ENCODE measurements around the gene WBP1. TPM values are rescaled to one million over a fixed set of nuclear protein-coding genes. Genes with fewer than 3 reads are reported as not detected.
"Not testable (repeated sequence)": the region's sequence is repeated elsewhere in the genome, so short reads cannot be mapped to it uniquely, and the experiment has no call there.

Gene WBP1
- total and polyA plus RNA-seq, 9 donors: 44.3 to 74.9 (median 66.4) TPM

GRCh38 chr2:74439373-74439772 is 18.9 kb upstream of the WBP1 start:
- DNase-seq: no peak
- Histone ChIP-seq H3K36me3 (ENCODE audit: control insufficient read depth, insufficient read depth, low read length) (peaks cover 21% of the 10 kb centered on the region), H3K4me3 (ENCODE audit: low read length) (peak overlapping the region; percentile 65), H3K27me3 (ENCODE audit: control insufficient read depth, insufficient read depth, low read length) (peaks cover 2% of the 10 kb centered on the region), H3K9me3 (replicated peaks; ENCODE audit: control insufficient read depth, low read depth, low read length) (no peaks in the 10 kb centered on the region), H3K4me1 (ENCODE audit: control insufficient read depth, insufficient read depth, low read length) (peaks cover 67% of the 10 kb centered on the region), H3K27ac (ENCODE audit: low read length) (peak overlapping the region; percentile 99)
- 3% methylated on average over 3 of the region's 3 CpGs for WGBS (ENCODE audit: insufficient coverage)

GRCh38 chr2:74439803-74440377 is 18.3 kb upstream of the WBP1 start:
- peak overlapping the region; percentile 65 for H3K4me3 ChIP-seq (ENCODE audit: low read length)
- H3K36me3 ChIP-seq (ENCODE audit: control insufficient read depth, insufficient read depth, low read length): peaks cover 19% of the 10 kb centered on the region
- H3K27ac ChIP-seq (ENCODE audit: low read length): peak overlapping the region; percentile 99
- peaks cover 69% of the 10 kb centered on the region for H3K4me1 ChIP-seq (ENCODE audit: control insufficient read depth, insufficient read depth, low read length)
- no peaks in the 10 kb centered on the region for H3K9me3 ChIP-seq (replicated peaks; ENCODE audit: control insufficient read depth, low read depth, low read length)
- peaks cover 2% of the 10 kb centered on the region for H3K27me3 ChIP-seq (ENCODE audit: control insufficient read depth, insufficient read depth, low read length)
- 5% methylated on average over 11 of the region's 14 CpGs for WGBS (ENCODE audit: insufficient coverage)
- peak; percentile 96 for DNase-seq

DNA sequence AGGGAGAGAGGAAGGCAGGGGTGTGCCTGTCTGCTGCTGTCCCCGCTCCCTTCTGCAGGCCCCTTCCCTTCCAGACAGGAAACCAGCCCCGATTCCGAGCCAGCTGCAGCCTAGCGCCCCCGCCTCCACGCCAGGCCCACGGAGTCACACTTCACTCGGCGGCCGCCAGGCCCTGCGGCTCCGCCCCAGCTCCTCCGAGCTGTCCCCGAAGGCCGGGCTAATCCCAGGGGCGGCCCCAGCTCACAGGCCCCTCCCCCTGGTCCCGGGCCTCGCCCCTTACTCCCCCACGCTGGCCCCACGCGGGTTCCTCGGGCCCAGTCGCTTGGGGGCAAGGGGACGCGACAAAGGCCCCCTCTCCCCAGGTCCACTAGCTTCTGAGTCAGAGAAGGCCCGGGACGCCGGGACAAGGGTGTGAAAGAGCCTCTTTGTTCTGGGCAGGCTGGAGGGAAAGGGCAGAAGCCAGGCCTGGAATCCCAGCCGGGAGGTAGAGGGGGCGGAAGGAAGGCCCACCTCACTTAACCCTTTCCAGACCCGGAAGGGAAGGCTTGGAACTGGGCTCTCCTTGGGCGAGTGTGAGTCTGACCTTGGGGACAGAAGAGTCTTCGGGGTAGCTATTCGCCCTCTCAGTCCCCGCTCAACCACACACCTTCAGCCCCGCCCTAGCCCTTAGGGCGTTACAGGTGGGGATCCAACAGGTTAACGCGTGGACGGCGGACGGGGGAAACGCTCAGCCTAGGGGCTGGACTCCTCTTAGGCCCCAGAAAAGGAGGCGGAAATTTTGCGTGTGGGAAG is 17.7 kb upstream of the WBP1 start:
- Histone ChIP-seq H3K4me1 (ENCODE audit: control insufficient read depth, insufficient read depth, low read length) (peaks cover 68% of the 10 kb centered on the region), H3K27me3 (ENCODE audit: control insufficient read depth, insufficient read depth, low read length) (peaks cover 2% of the 10 kb centered on the region), H3K4me3 (ENCODE audit: low read length) (peak overlapping the region; percentile 65), H3K9me3 (replicated peaks; ENCODE audit: control insufficient read depth, low read depth, low read length) (no peaks in the 10 kb centered on the region), H3K27ac (ENCODE audit: low read length) (peak overlapping the region; percentile 99), H3K36me3 (ENCODE audit: control insufficient read depth, insufficient read depth, low read length) (peaks cover 14% of the 10 kb centered on the region)
- 2% methylated on average over 26 of the region's 45 CpGs for WGBS (ENCODE audit: insufficient coverage)
- DNase-seq: peak; percentile 97

GRCh38 chr2:74441170-74441689 is 17.0 kb upstream of the WBP1 start:
- H3K27ac ChIP-seq (ENCODE audit: low read length): peak overlapping the region; percentile 99
- whole genome bisulfite sequencing (ENCODE audit: insufficient coverage): 4% methylated on average over 33 of the region's 33 CpGs
- peaks cover 11% of the 10 kb centered on the region for H3K36me3 ChIP-seq (ENCODE audit: control insufficient read depth, insufficient read depth, low read length)
- H3K9me3 ChIP-seq (replicated peaks; ENCODE audit: control insufficient read depth, low read depth, low read length): no peaks in the 10 kb centered on the region
- H3K4me1 ChIP-seq (ENCODE audit: control insufficient read depth, insufficient read depth, low read length): peaks cover 62% of the 10 kb centered on the region
- peak overlapping the region; percentile 65 for H3K4me3 ChIP-seq (ENCODE audit: low read length)
- no peak for DNase-seq
- H3K27me3 ChIP-seq (ENCODE audit: control insufficient read depth, insufficient read depth, low read length): peaks cover 2% of the 10 kb centered on the region

DNA sequence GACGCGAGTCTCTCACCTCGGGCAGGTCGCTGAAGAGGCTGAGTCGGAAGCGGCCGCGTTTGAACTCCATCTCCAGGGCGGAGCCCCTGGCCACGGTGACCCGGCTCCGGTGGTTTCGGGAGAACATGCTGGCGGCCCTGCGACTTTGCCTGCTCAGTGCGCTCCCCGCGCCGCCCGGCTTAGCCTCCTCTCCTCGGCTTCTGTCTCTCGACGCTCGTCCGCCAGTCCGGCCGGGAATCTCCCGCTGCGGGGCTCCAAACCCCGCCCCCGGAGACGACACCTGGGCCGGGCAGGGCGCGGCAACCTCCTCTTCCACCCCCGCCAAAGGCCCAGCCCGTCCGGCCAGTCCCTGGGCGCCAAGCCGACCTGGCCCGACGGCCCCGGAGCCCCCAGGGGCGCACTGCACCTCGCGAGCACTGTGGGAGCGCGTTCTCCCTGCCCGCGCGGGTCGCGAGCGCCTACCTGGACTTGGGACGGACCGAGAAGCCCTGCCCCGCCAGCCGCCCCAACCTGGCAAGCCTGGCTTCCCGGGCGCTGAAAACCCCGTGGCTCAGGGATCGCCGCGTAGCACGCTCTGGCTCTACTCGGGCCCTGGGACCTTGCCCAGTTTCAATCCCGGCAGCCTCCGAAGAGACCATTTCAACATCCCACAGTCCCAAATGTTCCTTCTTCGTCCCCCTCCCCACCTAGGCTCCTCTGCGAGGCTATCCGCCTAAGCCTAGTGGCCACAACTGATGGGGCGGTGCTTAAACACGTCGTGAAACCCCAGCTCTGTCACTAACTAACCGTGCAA is 16.4 kb upstream of the WBP1 start, which contains the start of gene RTKN:
Gene RTKN, minus strand, starts transcription at position 248 of the 793 bp plus-strand sequence. Its CDS starts 121 bp downstream, at position 127.
- peak within 1 kb of the TSS; percentile 99 for H3K27ac ChIP-seq (ENCODE audit: low read length)
- H3K4me1 ChIP-seq (ENCODE audit: control insufficient read depth, insufficient read depth, low read length): peaks cover 55% of the 10 kb centered on the region
- H3K4me3 ChIP-seq (ENCODE audit: low read length): peak within 1 kb of the TSS; percentile 65
- peaks cover 2% of the 10 kb centered on the region for H3K27me3 ChIP-seq (ENCODE audit: control insufficient read depth, insufficient read depth, low read length)
- peaks cover 5% of the 10 kb centered on the region for H3K36me3 ChIP-seq (ENCODE audit: control insufficient read depth, insufficient read depth, low read length)
- H3K9me3 ChIP-seq (replicated peaks; ENCODE audit: control insufficient read depth, low read depth, low read length): no peaks in the 10 kb centered on the region
- peak; percentile 61 for DNase-seq
- WGBS (ENCODE audit: insufficient coverage): 5% methylated on average over 74 of the region's 75 CpGs

DNA sequence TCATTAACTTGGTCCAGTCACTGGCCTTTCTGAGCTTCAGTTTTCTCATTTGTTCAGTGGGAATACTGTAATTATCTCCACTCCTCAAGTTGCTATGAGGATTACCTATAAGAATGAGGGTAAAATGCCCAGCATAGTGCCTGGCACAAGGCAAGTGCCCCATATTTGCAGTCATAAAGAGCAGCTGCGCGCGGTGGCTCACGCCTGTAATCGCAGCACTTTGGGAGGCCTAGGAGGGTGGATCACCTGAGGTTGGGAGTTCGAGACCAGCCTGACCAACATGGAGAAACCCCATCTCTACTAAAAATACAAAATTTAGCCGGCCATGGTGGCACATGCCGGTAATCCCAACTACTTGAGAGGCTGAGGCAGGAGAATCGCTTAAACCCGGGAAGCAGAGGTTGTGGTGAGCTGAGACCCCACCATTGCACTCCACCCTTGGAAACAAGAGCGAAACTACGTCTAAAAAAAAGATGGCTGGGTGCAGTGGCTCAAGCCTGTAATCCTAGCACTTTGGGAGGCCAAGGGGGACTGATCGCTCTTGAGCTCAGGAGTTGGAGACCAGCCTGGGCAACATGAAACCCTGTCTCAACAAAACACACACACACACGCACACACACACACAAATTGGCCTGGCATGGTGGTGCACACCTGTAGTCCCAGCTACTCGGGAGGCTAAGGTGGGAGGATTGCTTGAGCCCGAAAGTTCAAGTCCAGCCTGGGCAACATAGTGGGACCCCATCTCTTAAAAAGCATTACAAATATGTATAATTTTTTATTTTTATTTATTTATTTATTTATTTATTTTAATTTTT is 15.5 kb upstream of the WBP1 start:
- not testable (repeated sequence) for DNase-seq; H3K36me3 ChIP-seq (ENCODE audit: control insufficient read depth, insufficient read depth, low read length); H3K27me3 ChIP-seq (ENCODE audit: control insufficient read depth, insufficient read depth, low read length); H3K9me3 ChIP-seq (replicated peaks; ENCODE audit: control insufficient read depth, low read depth, low read length)
- WGBS (ENCODE audit: insufficient coverage): 77% methylated on average over 4 of the region's 16 CpGs
- peak overlapping the region; percentile 35 for H3K27ac ChIP-seq (ENCODE audit: low read length)
- H3K4me1 ChIP-seq (ENCODE audit: control insufficient read depth, insufficient read depth, low read length): peaks cover 49% of the 10 kb centered on the region
- peak overlapping the region; percentile 65 for H3K4me3 ChIP-seq (ENCODE audit: low read length)

GRCh38 chr2:74444498-74445318 is 13.5 kb upstream of the WBP1 start:
- DNase-seq: no peak
- H3K4me1 ChIP-seq (ENCODE audit: control insufficient read depth, insufficient read depth, low read length): peaks cover 30% of the 10 kb centered on the region
- no peaks in the 10 kb centered on the region for H3K36me3 ChIP-seq (ENCODE audit: control insufficient read depth, insufficient read depth, low read length)
- WGBS (ENCODE audit: insufficient coverage): 0% methylated on average over 1 of the region's 5 CpGs
- no peak overlapping the region for H3K4me3 ChIP-seq (ENCODE audit: low read length)
- H3K9me3 ChIP-seq (replicated peaks; ENCODE audit: control insufficient read depth, low read depth, low read length): no peaks in the 10 kb centered on the region
- no peak overlapping the region for H3K27ac ChIP-seq (ENCODE audit: low read length)
- peaks cover 4% of the 10 kb centered on the region for H3K27me3 ChIP-seq (ENCODE audit: control insufficient read depth, insufficient read depth, low read length)

- H3K27ac ChIP-seq (ENCODE audit: low read length): no peak overlapping the region
- no peaks in the 10 kb centered on the region for H3K9me3 ChIP-seq (replicated peaks; ENCODE audit: control insufficient read depth, low read depth, low read length)
- WGBS (ENCODE audit: insufficient coverage): no CpG with 5 or more reads among the region's 5 CpGs
- H3K4me1 ChIP-seq (ENCODE audit: control insufficient read depth, insufficient read depth, low read length): peaks cover 6% of the 10 kb centered on the region
- H3K4me3 ChIP-seq (ENCODE audit: low read length): no peak overlapping the region
- H3K36me3 ChIP-seq (ENCODE audit: control insufficient read depth, insufficient read depth, low read length): no peaks in the 10 kb centered on the region
- DNase-seq: no peak
- peaks cover 2% of the 10 kb centered on the region for H3K27me3 ChIP-seq (ENCODE audit: control insufficient read depth, insufficient read depth, low read length)
Observed at GRCh38 chr2:74447230-74447999, 10.8 kb upstream of the WBP1 start.
